Mononuclear cell (primary cell): Measurements from ENCODE around the gene ZSCAN5A. TPM values are rescaled to one million over a fixed set of nuclear protein-coding genes. Genes with fewer than 3 reads are reported as not detected.
"Not testable (repeated sequence)": the region's sequence is repeated elsewhere in the genome, so short reads cannot be mapped to it uniquely, and the experiment has no call there.

Source experiments
- H3K27me3 ChIP-seq: 2 replicates; pipeline ENCODE4 v1.6.0; 2011; ENCODE audit warnings: low read length, control low read depth; ENCODE audit not compliant: insufficient read depth
- H3K4me1 ChIP-seq: 2 replicates; pipeline ENCODE4 v1.5.1; 2011; ENCODE audit warnings: mild to moderate bottlenecking, low read length, control low read depth; ENCODE audit not compliant: insufficient read depth
- H3K4me3 ChIP-seq: 2 replicates; pipeline ENCODE4 v1.5.1; 2011; ENCODE audit warnings: mild to moderate bottlenecking, low read length, moderate library complexity
- H3K9me3 ChIP-seq: 2 replicates; pipeline ENCODE4 v1.5.1; 2011; ENCODE audit warnings: low read depth, mild to moderate bottlenecking, control low read depth, low read length
- total RNA-seq: library from RNA; depleted of rRNA; stranded (reverse); fragments of >200 nt; gene quantifications from one replicate; pipeline ENCODE4 v1.2.3, GENCODE V29; 2012

Gene ZSCAN5A
- total RNA-seq, 1 donor = 4.5 TPM

- no peaks in the 10 kb centered on the region for H3K4me1 ChIP-seq
- H3K27me3 ChIP-seq = peaks cover 11% of the 10 kb centered on the region
- H3K4me3 ChIP-seq = no peak overlapping the region
- no peaks in the 10 kb centered on the region for H3K9me3 ChIP-seq
Measured at GRCh38 chr19:56218961-56219360, 95.7 kb downstream of the ZSCAN5A start.

GRCh38 chr19:56217039-56217949 lies 97.3 kb downstream of the ZSCAN5A start:
- H3K27me3 ChIP-seq = peaks cover 11% of the 10 kb centered on the region
- no peaks in the 10 kb centered on the region for H3K9me3 ChIP-seq
- no peak overlapping the region for H3K4me3 ChIP-seq
- H3K4me1 ChIP-seq = no peaks in the 10 kb centered on the region

DNA sequence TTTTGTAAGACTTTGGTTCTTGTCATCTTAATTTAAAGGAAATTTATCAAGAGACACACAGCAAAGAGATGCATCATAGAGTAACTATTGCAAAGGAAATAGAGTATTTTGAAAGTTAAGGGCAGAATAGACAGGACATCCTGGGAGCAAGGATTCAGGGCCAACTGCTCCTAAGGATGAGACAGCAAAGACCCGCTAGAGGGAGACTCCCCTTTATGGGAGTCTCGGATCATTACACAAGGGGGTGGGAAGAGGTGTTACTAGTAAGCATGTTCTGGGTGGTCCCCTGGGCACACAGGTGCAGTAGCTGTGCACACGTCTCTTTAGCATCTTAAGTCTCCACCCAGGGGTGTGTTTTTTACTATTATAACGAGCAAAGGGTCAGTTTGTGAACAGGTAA lies 102.9 kb downstream of the ZSCAN5A start:
- H3K4me1 ChIP-seq = no peaks in the 10 kb centered on the region
- H3K9me3 ChIP-seq = no peaks in the 10 kb centered on the region
- H3K4me3 ChIP-seq = no peak overlapping the region
- H3K27me3 ChIP-seq = peaks cover 4% of the 10 kb centered on the region

DNA sequence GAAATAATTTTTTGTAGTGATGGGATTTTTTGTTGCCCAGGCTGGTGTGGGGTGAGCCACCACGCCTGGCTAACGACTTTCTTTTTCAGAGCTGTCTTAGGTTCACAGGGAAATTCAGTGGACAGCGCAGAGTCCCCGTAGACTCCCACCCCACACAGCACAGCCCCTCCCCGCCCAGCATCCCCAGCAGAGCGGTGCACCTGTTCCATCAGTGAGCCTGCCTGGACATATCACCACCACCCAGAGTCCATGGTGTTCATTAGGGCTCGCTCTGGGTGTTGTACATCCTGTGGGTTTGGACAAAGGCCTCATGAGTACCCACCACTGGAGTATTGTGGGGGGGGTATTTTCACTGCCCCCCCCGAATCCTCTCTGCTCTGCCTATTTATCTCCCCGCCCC lies 104.6 kb downstream of the ZSCAN5A start:
- not testable (repeated sequence) for H3K4me1 ChIP-seq, H3K4me3 ChIP-seq, H3K27me3 ChIP-seq, H3K9me3 ChIP-seq

DNA sequence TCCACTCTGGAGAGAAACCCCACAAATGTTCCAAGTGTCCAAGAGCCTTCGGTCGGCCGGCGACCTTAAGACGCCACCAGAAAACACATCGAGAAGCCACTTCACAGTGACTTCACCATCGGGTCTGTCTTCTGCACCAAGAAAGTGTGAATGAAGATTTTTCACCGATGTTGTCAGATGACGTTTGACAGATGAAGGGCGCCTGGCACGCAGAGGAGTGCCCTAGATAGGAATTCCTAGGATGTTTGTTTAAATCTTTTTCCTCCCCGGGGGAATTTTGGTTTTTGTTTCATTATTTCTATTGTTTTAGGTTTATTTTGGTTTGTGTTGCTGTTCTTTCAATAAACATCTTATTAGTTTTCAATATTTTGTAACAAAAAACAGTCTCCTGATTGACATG lies 105.5 kb downstream of the ZSCAN5A start:
- no peaks in the 10 kb centered on the region for H3K9me3 ChIP-seq
- H3K4me3 ChIP-seq = no peak overlapping the region
- no peaks in the 10 kb centered on the region for H3K4me1 ChIP-seq
- no peaks in the 10 kb centered on the region for H3K27me3 ChIP-seq

- not testable (repeated sequence) for H3K4me3 ChIP-seq, H3K9me3 ChIP-seq, H3K4me1 ChIP-seq, H3K27me3 ChIP-seq
Measured at GRCh38 chr19:56207581-56207980, 107.1 kb downstream of the ZSCAN5A start.

- no peaks in the 10 kb centered on the region for H3K9me3 ChIP-seq
- no peaks in the 10 kb centered on the region for H3K4me1 ChIP-seq
- H3K27me3 ChIP-seq = no peaks in the 10 kb centered on the region
- no peak within 1 kb of the TSS for H3K4me3 ChIP-seq
Measured at GRCh38 chr19:56201973-56202372, 112.7 kb downstream of the ZSCAN5A start, which contains the start of gene ZSCAN5C. Gene ZSCAN5C (plus strand): TSS chr19:56202273. CDS start chr19:56205914, 3,641 bp downstream.

GRCh38 chr19:56199687-56200086 lies 115.0 kb downstream of the ZSCAN5A start:
- Histone ChIP-seq H3K27me3 (no peaks in the 10 kb centered on the region), H3K4me1 (no peaks in the 10 kb centered on the region), H3K4me3 (no peak overlapping the region), H3K9me3 (no peaks in the 10 kb centered on the region)

DNA sequence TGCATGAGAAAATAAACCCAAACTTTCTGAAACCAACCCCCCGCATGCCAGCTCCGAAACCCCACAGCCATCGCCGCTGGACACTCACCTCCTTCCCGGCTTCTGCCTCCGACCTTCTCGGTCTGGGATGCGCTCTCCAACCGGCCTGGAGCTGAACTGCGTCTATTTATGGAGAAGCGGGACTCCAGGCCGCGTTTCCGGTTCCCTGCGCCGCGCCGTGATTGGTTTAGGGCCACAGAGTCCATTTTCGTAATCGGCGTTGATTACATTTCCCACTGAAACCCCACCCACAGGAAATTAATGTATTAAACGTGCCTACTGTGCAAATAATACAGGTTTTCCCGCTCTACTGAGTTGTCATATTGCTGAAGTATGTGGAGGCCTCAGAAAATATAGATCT lies 117.0 kb downstream of the ZSCAN5A start, which contains the start of gene ZSCAN5B:
TSS of gene ZSCAN5B (minus strand) at position 138 of the 400 bp plus-strand sequence. CDS start 4,731 bp downstream, outside the sequence.
- H3K4me3 ChIP-seq, H3K4me1 ChIP-seq, H3K9me3 ChIP-seq, H3K27me3 ChIP-seq: not testable (repeated sequence)

- no peaks in the 10 kb centered on the region for H3K4me1 ChIP-seq
- H3K4me3 ChIP-seq = no peak overlapping the region
- H3K9me3 ChIP-seq = no peaks in the 10 kb centered on the region
- H3K27me3 ChIP-seq = no peaks in the 10 kb centered on the region
Measured at GRCh38 chr19:56193981-56194640, 120.5 kb downstream of the ZSCAN5A start.

- Histone ChIP-seq H3K27me3 (no peaks in the 10 kb centered on the region), H3K4me3 (no peak overlapping the region), H3K9me3 (no peaks in the 10 kb centered on the region), H3K4me1 (no peaks in the 10 kb centered on the region)
Measured at GRCh38 chr19:56191711-56192110, 122.9 kb downstream of the ZSCAN5A start.

DNA sequence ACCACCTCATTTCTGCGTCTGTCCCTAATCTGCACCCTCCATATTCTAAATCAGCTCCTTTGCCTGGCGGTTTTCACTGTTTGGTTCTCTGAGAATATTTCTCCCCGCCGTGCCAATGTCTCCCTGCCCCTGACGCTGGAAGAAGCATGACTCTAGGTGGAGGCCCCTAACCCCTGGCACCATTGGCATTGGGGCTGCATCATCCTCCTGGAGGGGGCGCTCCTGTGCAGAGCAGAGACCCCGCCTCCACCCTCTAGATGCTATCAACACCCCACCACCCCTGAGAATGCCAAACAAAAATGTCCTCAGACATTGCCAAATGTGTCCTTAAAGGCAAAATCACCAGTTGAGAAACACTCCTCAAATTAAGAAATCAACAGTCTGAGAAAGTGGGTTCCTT lies 123.5 kb downstream of the ZSCAN5A start:
- H3K27me3 ChIP-seq = no peaks in the 10 kb centered on the region
- H3K9me3 ChIP-seq = no peaks in the 10 kb centered on the region
- H3K4me3 ChIP-seq = no peak overlapping the region

DNA sequence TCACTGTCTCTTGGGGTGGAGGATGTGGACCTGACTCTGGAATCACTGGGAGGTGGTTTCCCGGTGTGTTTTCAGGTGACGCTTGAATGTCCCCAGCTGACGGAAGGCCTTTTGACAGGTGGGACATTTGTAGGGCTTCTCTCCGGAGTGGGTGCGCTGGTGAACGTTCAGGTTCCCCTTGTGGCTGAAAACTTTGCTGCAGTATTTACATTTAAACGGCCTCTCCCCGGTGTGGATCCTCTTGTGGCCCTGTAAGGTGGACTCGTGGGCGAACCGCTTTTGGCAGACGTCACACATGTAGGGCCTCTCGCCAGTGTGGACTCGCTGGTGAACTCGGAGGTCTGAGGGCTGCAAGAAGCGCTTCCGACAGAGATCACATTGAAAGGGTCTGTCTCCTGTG lies 124.9 kb downstream of the ZSCAN5A start:
- no peaks in the 10 kb centered on the region for H3K4me1 ChIP-seq
- H3K27me3 ChIP-seq = no peaks in the 10 kb centered on the region
- H3K9me3 ChIP-seq = no peaks in the 10 kb centered on the region
- H3K4me3 ChIP-seq = no peak overlapping the region

More for the DNA sequence above, 123.5 kb downstream of the ZSCAN5A start:
- no peaks in the 10 kb centered on the region for H3K4me1 ChIP-seq

DNA sequence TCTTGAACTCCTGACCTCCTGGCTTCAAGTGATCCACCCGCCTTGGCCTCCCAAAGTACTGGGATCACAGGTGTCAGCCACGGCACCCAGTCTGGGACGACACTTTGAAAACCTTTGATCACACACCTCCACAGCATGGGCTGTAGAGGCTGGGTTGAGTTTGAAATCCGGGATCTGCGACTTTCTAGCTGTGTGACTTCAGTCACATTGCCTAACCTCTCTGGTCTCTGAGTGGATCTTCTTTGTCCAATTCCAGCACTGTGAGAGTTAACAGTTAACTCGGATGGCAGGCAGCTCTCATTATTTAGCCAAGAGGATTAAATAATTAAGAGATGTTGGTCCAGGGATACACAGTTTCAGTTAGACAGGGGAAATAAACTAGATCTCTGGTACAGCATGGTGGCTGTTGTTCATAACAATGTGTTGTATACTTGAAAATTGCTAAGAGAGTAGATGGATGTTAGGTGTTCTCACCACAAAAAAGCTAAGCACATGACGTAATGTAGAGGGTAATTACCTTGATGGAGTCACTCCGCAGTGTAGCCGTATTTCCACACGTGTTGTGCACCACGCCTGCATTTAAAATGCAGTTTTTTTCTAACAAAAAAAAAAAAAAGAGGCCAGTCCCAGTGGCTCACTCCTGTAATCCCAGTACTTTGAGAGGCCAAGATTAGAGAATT lies 136.9 kb downstream of the ZSCAN5A start:
- H3K4me3 ChIP-seq = no peak overlapping the region
- H3K4me1 ChIP-seq = no peaks in the 10 kb centered on the region
- H3K9me3 ChIP-seq = no peaks in the 10 kb centered on the region
- no peaks in the 10 kb centered on the region for H3K27me3 ChIP-seq

DNA sequence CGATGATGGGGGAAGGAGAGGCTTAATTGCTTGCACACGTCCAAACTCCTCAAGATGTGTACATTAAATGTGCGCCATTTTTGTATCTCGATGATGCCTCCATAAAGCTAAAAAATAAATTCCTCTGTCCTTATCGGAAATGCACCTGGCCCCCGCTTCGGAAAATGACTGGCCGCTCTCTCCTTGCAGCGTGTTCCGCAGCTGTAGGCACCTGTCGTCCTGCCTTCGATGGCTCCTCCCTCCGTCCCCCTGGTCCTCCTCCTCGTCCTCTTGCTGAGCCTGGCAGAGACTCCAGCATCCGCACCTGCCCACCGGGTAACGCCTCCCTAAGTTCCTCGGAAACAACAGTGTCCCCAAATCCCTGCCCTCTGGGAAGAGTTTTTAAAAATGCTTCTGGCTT lies 137.8 kb downstream of the ZSCAN5A start:
- no peaks in the 10 kb centered on the region for H3K27me3 ChIP-seq
- H3K4me1 ChIP-seq = no peaks in the 10 kb centered on the region
- H3K9me3 ChIP-seq = no peaks in the 10 kb centered on the region
- no peak overlapping the region for H3K4me3 ChIP-seq
